Renal cortex interstitium (tissue), 11 donors: ENCODE data around the gene ADAMTS7. TPM values are rescaled to one million over a fixed set of nuclear protein-coding genes. Genes with fewer than 3 reads are reported as not detected.
"Not testable (repeated sequence)": the region's sequence is repeated elsewhere in the genome, so short reads cannot be mapped to it uniquely, and the experiment has no call there.

Experiments used
- DNase-seq, 11 donors: peaks; one replicate each; pipeline ENCODE4 v3.0.0-alpha.2; 2013; ENCODE audit warnings: low read depth in 9 of 11, low spot score in 4 of 11; ENCODE audit errors: extremely low read depth in 1 of 11
- polyA plus RNA-seq, 3 donors: library from polyadenylated mRNA; unstranded; fragments of 120-200 nt; gene quantifications; one replicate each; pipeline ENCODE4 v1.2.1, GENCODE V29; 2013; ENCODE audit not compliant: insufficient read length in 3 of 3

Gene ADAMTS7
- polyA plus RNA-seq, 3 donors, result 21.2 to 35.7 (median 33.1) TPM

GRCh38 chr15:78837131-78837530 lies 25.9 kb upstream of the ADAMTS7 start:
- DNase-seq, result no peak

GRCh38 chr15:78836333-78836732 lies 25.1 kb upstream of the ADAMTS7 start:
- DNase-seq, result no peak

- DNase-seq, result no peak
These were observed 20.3 kb upstream of the ADAMTS7 start for GRCh38 chr15:78831229-78832207.

DNA sequence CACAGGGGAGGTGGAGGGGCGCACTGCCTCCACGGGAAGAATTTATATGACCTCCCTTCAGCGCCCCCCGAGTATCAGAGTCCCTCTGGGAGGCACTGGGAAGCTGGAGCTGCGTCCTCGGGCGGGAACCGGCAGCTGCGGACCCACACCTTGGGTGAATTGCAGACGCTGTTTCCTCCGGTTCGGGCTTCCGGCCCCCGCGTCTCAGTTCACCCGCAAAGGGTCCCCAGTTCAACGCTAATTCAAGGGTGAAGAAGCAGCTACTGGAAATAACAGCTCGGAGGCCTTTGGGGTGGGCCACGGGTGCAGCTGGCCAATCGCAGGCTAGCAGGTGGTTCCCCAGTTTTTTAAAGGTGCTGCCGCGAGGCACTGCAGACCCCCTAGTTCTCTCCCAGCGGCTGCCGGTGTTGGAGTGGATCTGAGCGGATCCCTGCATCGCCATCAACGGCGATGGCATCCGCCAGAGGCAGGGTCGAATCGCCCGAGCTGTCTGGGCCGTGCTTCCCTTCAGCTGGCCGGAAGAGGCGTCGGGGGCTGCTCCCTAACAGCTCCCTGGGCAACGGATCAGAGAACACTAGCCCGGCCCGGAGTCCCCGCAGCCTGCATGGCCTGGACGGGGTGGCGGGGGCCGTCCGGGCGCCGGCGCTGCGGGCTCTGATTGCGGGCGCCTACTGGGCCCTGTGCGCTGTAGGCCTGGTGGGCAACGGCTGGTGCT lies 19.4 kb upstream of the ADAMTS7 start:
- DNase-seq, result peak in 1 of 11 donors; percentile 33

- no peak for DNase-seq
These were observed 17.7 kb upstream of the ADAMTS7 start for GRCh38 chr15:78828920-78829319.

DNA sequence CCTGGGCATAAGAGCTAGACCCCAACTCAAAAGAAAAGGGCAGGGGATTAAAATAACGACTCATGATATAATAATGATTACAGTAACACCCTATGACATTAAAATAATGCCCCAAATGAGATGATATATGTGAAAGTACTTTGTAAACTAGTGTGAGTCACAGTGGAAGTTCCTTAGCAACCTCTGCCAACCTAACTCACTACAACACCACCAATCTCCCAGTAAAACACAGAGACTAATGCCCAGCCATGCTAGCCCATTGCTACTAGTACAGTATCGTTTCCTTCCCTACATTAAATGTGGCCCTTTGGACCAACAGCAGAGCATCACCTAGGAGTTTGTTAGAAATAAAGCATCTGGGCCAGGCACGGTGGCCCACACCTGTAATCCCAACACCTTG lies 11.2 kb upstream of the ADAMTS7 start:
- DNase-seq, result no peak

GRCh38 chr15:78811825-78812183 lies 540 bp upstream of the ADAMTS7 start:
- DNase-seq, result no peak

DNA sequence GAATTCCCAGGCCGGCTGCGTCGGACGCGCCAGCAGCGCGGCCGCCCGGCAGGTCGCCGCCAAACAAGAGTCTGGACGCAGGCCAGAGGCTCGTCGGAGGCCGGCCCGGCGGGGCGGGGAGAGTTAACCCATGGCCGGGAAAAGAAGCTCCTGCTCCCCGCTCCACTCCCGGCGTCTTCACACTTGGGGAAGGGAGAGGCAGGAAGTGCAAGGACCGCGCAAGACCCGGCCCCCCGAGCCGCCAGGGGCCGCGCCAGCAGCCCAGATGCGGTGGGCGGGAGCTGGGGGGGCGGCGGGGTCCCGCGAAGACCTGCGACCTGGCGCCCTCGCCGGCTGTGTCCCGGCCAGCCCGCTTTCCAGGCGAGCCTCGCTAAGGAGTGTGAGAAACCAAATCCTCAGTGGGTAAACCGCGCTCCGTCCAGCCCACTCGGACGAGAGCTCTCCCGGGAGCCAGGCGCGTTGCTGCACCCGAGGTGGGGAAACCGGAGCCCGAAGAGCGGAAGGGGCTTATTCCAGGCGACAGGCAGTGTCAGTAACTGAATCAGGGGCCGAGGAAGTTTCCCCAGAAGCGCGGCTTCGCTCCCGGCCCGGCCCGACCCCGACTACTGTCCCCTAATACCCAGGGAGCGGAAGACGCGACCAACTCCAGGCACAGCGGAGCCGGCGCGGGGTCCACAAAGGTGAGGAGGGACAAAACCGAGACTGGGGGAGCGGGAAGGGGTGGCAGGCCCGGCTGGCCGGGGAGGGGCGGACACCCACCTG lies 721 bp downstream of the ADAMTS7 start:
- DNase-seq, result peak in 8 of 11 donors; percentile 29 to 59 (median 40)

GRCh38 chr15:78810003-78810361 lies 1.3 kb downstream of the ADAMTS7 start:
- peak in 1 of 11 donors; percentile 13 for DNase-seq

GRCh38 chr15:78808550-78808949 lies 2.7 kb downstream of the ADAMTS7 start:
- peak in 1 of 11 donors; percentile 18 for DNase-seq

DNA sequence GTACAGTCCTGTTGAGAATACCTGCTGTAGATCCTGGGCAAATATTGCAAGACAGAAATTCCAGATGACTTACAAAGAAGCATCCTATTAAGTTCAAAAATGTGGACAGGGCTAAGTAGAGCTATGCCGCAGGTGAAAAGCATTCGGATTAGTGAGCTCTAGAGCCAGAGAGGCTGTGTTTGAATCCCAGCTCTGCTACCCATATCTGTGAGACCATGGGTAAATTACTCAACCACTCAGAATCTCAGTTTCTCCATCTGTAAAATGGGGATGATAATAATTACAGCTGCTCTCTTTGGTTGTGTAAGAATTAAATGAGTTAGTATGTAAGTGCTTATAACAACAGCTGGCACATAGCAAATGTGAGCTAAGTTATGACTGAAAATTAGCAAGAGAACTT lies 3.9 kb downstream of the ADAMTS7 start:
- no peak for DNase-seq

- no peak for DNase-seq
These were observed 6.9 kb downstream of the ADAMTS7 start for GRCh38 chr15:78804391-78804792.

GRCh38 chr15:78800806-78801205 lies 10.5 kb downstream of the ADAMTS7 start:
- no peak for DNase-seq

- no peak for DNase-seq
These were observed 11.1 kb downstream of the ADAMTS7 start for GRCh38 chr15:78800189-78800588.

- DNase-seq, result not testable (repeated sequence)
These were observed 12.2 kb downstream of the ADAMTS7 start for GRCh38 chr15:78799102-78799501.

GRCh38 chr15:78798355-78798754 lies 12.9 kb downstream of the ADAMTS7 start:
- not testable (repeated sequence) for DNase-seq

DNA sequence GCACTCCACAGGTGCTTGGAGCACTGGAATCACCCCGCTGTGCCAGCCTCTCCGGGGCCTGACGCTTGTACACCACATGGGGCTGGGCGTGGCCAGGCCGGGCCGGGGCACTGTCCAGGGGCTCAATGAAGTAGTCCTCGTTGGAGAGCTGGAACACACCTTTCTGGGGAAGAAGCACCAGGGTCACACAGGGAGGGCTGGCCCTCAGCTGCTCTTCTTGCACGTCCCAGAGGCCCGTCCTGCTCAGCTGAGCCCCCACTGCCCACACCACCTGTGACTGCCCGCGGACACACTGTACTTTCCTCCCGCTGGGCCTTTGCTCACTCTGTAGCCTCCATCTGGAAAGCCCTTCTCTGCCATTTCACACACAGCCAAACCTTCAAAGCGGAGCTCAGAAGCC lies 13.3 kb downstream of the ADAMTS7 start:
- DNase-seq, result no peak

GRCh38 chr15:78796510-78796909 lies 14.8 kb downstream of the ADAMTS7 start:
- DNase-seq, result no peak

GRCh38 chr15:78795043-78795442 lies 16.2 kb downstream of the ADAMTS7 start:
- no peak for DNase-seq

- not testable (repeated sequence) for DNase-seq
These were observed 16.8 kb downstream of the ADAMTS7 start for GRCh38 chr15:78794446-78794845.
